IMR-90 (cell line): ENCODE data around the gene TRPM4. TPM values are rescaled to one million over a fixed set of nuclear protein-coding genes. Genes with fewer than 3 reads are reported as not detected.

Source experiments
- ATAC-seq: fragments of 200-7000 bp; cut with Tn5 transposase; 2 replicates; pipeline ENCODE4 v1.9.1; 2020; ENCODE audit warnings: low read depth, mild to moderate bottlenecking, moderate library complexity
- BruUV-seq: library from RNA; stranded (reverse); fragments of 400-500 nt; replicated peaks from 2 replicates; lab custom pipeline; 2021; lab: Mats Ljungman, UMichigan
- CTCF ChIA-PET: fragments of 300-600 bp; formaldehyde crosslinking; extraction: SDS; loops from one replicate; lab custom pipeline; 2021; ENCODE audit warnings: antibody characterized with exemption; lab: Yijun Ruan, JAX
- POLR2A ChIA-PET: fragments of 300-600 bp; sonication (Branson Sonifier 250); formaldehyde crosslinking; loops from one replicate; lab custom pipeline; 2022; ENCODE audit warnings: antibody characterized with exemption; ENCODE audit not compliant: unreplicated experiment; lab: Charles Lee
- DNase-seq: peaks from one replicate; pipeline ENCODE4 v3.0.0; 2013
- H2AFZ ChIP-seq: replicated peaks from 2 replicates; pipeline ENCODE3; 2013; ENCODE audit warnings: low read length, mild to moderate bottlenecking; ENCODE audit not compliant: poor library complexity
- H2AK5ac ChIP-seq: 2 replicates; pipeline ENCODE4 v1.6.1; 2013; ENCODE audit warnings: low read depth, low read length, inconsistent platforms
- H2AK9ac ChIP-seq: replicated peaks from 2 replicates; pipeline ENCODE3; 2013; ENCODE audit warnings: mild to moderate bottlenecking, low read depth, low read length, moderate library complexity; ENCODE audit not compliant: poor library complexity
- H2BK120ac ChIP-seq: 2 replicates; pipeline ENCODE4 v1.6.1; 2013; ENCODE audit warnings: low read depth, low read length, inconsistent platforms
- H2BK15ac ChIP-seq: 3 replicates; pipeline ENCODE4 v1.6.1; 2013; ENCODE audit warnings: low read depth, low read length, inconsistent platforms
- H2BK20ac ChIP-seq: 2 replicates; pipeline ENCODE4 v1.6.1; 2013; ENCODE audit warnings: low read depth, mild to moderate bottlenecking, inconsistent platforms, low read length, moderate library complexity
- H2BK5ac ChIP-seq: 2 replicates; pipeline ENCODE4 v1.6.1; 2013; ENCODE audit warnings: mild to moderate bottlenecking, low read depth, low read length, inconsistent platforms; ENCODE audit not compliant: poor library complexity, severe bottlenecking
- H3K14ac ChIP-seq: replicated peaks from 2 replicates; pipeline ENCODE4 v1.6.1; 2013; ENCODE audit warnings: low read depth, low read length, inconsistent platforms
- H3K18ac ChIP-seq: 2 replicates; pipeline ENCODE4 v1.6.1; 2013; ENCODE audit warnings: low read depth, low read length, control low read depth
- H3K23ac ChIP-seq: 2 replicates; pipeline ENCODE4 v1.6.1; 2013; ENCODE audit warnings: low read depth, low read length, inconsistent platforms
- H3K27ac ChIP-seq: 2 replicates; pipeline ENCODE4 v1.5.1; 2013; ENCODE audit warnings: mild to moderate bottlenecking, control low read depth, low read length; ENCODE audit not compliant: insufficient read depth
- H3K27me3 ChIP-seq: 2 replicates; pipeline ENCODE4 v1.6.1; 2013; ENCODE audit warnings: low read length; ENCODE audit not compliant: control insufficient read depth, insufficient read depth
- H3K36me3 ChIP-seq: 2 replicates; pipeline ENCODE4 v1.6.1; 2013; ENCODE audit warnings: low read length, mixed read lengths; ENCODE audit not compliant: control insufficient read depth, insufficient read depth
- H3K4ac ChIP-seq: 2 replicates; pipeline ENCODE4 v1.6.1; 2013; ENCODE audit warnings: low read depth, low read length, inconsistent platforms
- H3K4me1 ChIP-seq: 2 replicates; pipeline ENCODE4 v1.6.1; 2013; ENCODE audit warnings: low read length, mixed read lengths; ENCODE audit not compliant: control insufficient read depth, insufficient read depth
- H3K4me2 ChIP-seq: 2 replicates; pipeline ENCODE4 v1.6.1; 2013; ENCODE audit warnings: low read depth, mild to moderate bottlenecking, control low read depth, low read length, moderate library complexity
- H3K4me3 ChIP-seq: 2 replicates; pipeline ENCODE4 v1.5.1; 2013; ENCODE audit warnings: low read depth, mild to moderate bottlenecking, control low read depth, low read length, moderate library complexity; ENCODE audit not compliant: insufficient read depth
- H3K56ac ChIP-seq: 2 replicates; pipeline ENCODE4 v1.6.1; 2013; ENCODE audit warnings: low read length, inconsistent platforms; ENCODE audit not compliant: insufficient read depth; ENCODE audit errors: extremely low read depth
- H3K79me1 ChIP-seq, 2 experiments: 2 replicates each; pipeline ENCODE4 v1.6.1; 2013; ENCODE audit warnings: low read length in 2 of 2, inconsistent platforms in 1 of 2, low read depth in 1 of 2
- H3K9ac ChIP-seq: 2 replicates; pipeline ENCODE4 v1.6.1; 2013; ENCODE audit warnings: low read depth, low read length, control low read depth
- H3K9me1 ChIP-seq: 2 replicates; pipeline ENCODE4 v1.6.1; 2013; ENCODE audit warnings: low read length, inconsistent platforms; ENCODE audit not compliant: insufficient read depth
- H3K9me3 ChIP-seq: 2 replicates; pipeline ENCODE4 v1.6.1; 2013; ENCODE audit warnings: low read length; ENCODE audit not compliant: control insufficient read depth, insufficient read depth
- H4K20me1 ChIP-seq: 2 replicates; pipeline ENCODE4 v1.6.1; 2013; ENCODE audit warnings: low read length, inconsistent platforms; ENCODE audit not compliant: insufficient read depth
- H4K5ac ChIP-seq: 2 replicates; pipeline ENCODE4 v1.6.1; 2013; ENCODE audit warnings: mild to moderate bottlenecking, low read depth, low read length, control low read depth
- H4K8ac ChIP-seq, 2 experiments: 2 replicates each; pipeline ENCODE4 v1.6.1; 2013; ENCODE audit warnings: low read depth in 2 of 2, low read length in 2 of 2, control low read depth in 1 of 2, inconsistent platforms in 1 of 2
- H4K91ac ChIP-seq: 2 replicates; pipeline ENCODE4 v1.6.1; 2013; ENCODE audit warnings: low read depth, low read length, inconsistent platforms; ENCODE audit not compliant: insufficient read depth
- RCOR1 ChIP-seq: IDR thresholded peaks from 2 replicates; pipeline ENCODE4 v1.6.1; 2012; ENCODE audit warnings: mild to moderate bottlenecking, low read length, improper control_type of control experiment; ENCODE audit not compliant: insufficient replicate concordance
- WGBS, 2 experiments: methylation state at CpG; one replicate each; pipeline versions ENCODE4 v1.1.5 to v1.1.7; 2013; ENCODE audit warnings: missing lambda C conversion rate in 2 of 2; ENCODE audit not compliant: insufficient read length in 1 of 2; ENCODE audit errors: extremely low coverage in 2 of 2; 5-methylcytosine and 5-hydroxymethylcytosine counted together
- dilution Hi-C: fragments of 300-500 bp; cut with HindIII; formaldehyde crosslinking; loops from one replicate; pipeline ENCODE4 v1.14.3; 2018; ENCODE audit warnings: low sequenced_read_pairs; ENCODE audit not compliant: unreplicated experiment
- in situ Hi-C: fragments of 300-500 bp; cut with MboI; formaldehyde crosslinking; loops from 3 replicates; pipeline ENCODE4 v1.14.3; 2019; ENCODE audit warnings: low sequenced_read_pairs, inconsistent platforms, mixed read lengths
- intact Hi-C: fragments of 100-400 bp; cut with micrococcal nuclease; formaldehyde crosslinking; loops from 2 replicates; pipeline ENCODE4 v1.10.0; 2022
- polyA plus RNA-seq, 3 experiments: library from polyadenylated mRNA; depleted of rRNA; stranded (reverse); fragments of >200 nt; gene quantifications; 2 replicates each; pipeline ENCODE4 v1.2.3, GENCODE V29; 2012; ENCODE audit warnings: low replicate concordance in 1 of 3
- total RNA-seq: library from RNA; depleted of rRNA; stranded (reverse); fragments of >200 nt; gene quantifications from 2 replicates; pipeline ENCODE4 v1.2.3, GENCODE V29; 2012

Gene TRPM4
- total and polyA plus RNA-seq, 2 of the 4 experiments (the other 2 are of a cell fraction) = 2.2 to 19.7 TPM

GRCh38 chr19:49182848-49183375 is 25.3 kb downstream of the TRPM4 start:
- H3K27me3 ChIP-seq = no peaks in the 10 kb centered on the region
- H2AK5ac ChIP-seq = no peak overlapping the region
- intact Hi-C loops (no loop called here), dilution Hi-C loops (no loop called here), in situ Hi-C loops (no loop called here)
- H2BK5ac ChIP-seq = no peak overlapping the region
- H2AK9ac ChIP-seq = no peak overlapping the region
- no peak overlapping the region for H2AFZ ChIP-seq
- TF ChIP-seq RCOR1 = no peak
- no peaks in the 10 kb centered on the region for H3K4me1 ChIP-seq
- H3K4me3 ChIP-seq = no peak overlapping the region
- no peak overlapping the region for H4K91ac ChIP-seq
- H3K56ac ChIP-seq = no peak overlapping the region
- no peaks in the 10 kb centered on the region for H3K79me1 ChIP-seq
- no peak overlapping the region for H4K8ac ChIP-seq
- H3K9ac ChIP-seq = no peak overlapping the region
- DNase-seq (no peak), ATAC-seq (no peak)
- no peak overlapping the region for H3K4ac ChIP-seq
- H3K23ac ChIP-seq = no peak overlapping the region
- H2BK15ac ChIP-seq = no peak overlapping the region
- no peak overlapping the region for H3K18ac ChIP-seq
- H3K9me3 ChIP-seq = no peaks in the 10 kb centered on the region
- peaks cover 24% of the 10 kb centered on the region for H3K36me3 ChIP-seq
- no peak overlapping the region for H2BK120ac ChIP-seq
- CTCF ChIA-PET = interaction anchor here (2.4 kb wide), 1 partner anchor 16 kb away, joined by 8 read pairs; no protein-coding TSS in a partner anchor
- WGBS, 2 experiments = 8% methylated on average over 5 of the region's 26 CpGs; no CpG with 5 or more reads in 1 of the 2 experiments
- H4K20me1 ChIP-seq = 0 out of 2 replicates have a peak, but pooled peaks cover 3% of the 10 kb centered on the region
- POLR2A ChIA-PET = no interaction called here
- no TSS peak for BruUV-seq
- H3K14ac ChIP-seq = no peak overlapping the region
- H2BK20ac ChIP-seq = no peak overlapping the region
- H3K9me1 ChIP-seq = no peaks in the 10 kb centered on the region
- H3K27ac ChIP-seq = no peak overlapping the region
- no peak overlapping the region for H3K4me2 ChIP-seq
- H4K5ac ChIP-seq = no peak overlapping the region
